Heart left ventricle (tissue), 13 donors: Measurements from ENCODE around the gene CUL7.

ENCODE experiments used
- CTCF ChIP-seq, 12 donors: fragments of 200-600 bp; sonication (generic) in 4 of 12; IDR thresholded peaks; one replicate each; pipeline versions ENCODE4 v1.5.0 to v1.8.0; 2018 to 2022; ENCODE audit warnings: antibody characterized with exemption in 12 of 12, mild to moderate bottlenecking in 5 of 12
- POLR2A ChIP-seq, 2 donors: fragments of 450-650 bp; IDR thresholded peaks; one replicate each; pipeline ENCODE4 v1.6.1; 2017; ENCODE audit warnings: antibody characterized with exemption in 2 of 2, mild to moderate bottlenecking in 2 of 2, moderate library complexity in 2 of 2
- donor health status: ischemic (EF 13 %, LVEDD 7.1; RV severe dilation, severe dysfunction).
- donor health status: DM: no; HTN: yes; CAD: no.
- donor health status: DM: no; HTN: no; CAD: no.
- donor health status: ischemic (EF 25% LVEDD 6.9; RV normal size, moderate dysfunction).
- donor health status: ischemic (EF 25% LVEDD 5.7; RV mildly dilated, moderate dysfunction).
- donor health status: ischemic (EF 35%, LVEDD 5.7; RV mildly dilated, moderate dysfunction).
- donor health status: nonischemic (EF 11% LVEDD 7.7; RV severe dilation, severe dysfunction).
- donor health status: DM: yes; HTN: yes; CAD: no.
- donor health status: PGD.
- donor health status: ischemic (EF 29% LVEDD 5.4; RV normal size, mild dysfunction).
- donor health status: nonischemic (EF 23%, LVEDD 6.1; RV moderate dilation, normal function).

- TF ChIP-seq CTCF (IDR thresholded peaks at IDR 0.05) (no peak), POLR2A (IDR thresholded peaks at IDR 0.05) (no peak)
Measured at GRCh38 chr6:43006251-43006650, 47.4 kb downstream of the CUL7 start.
